AG04450 (cell line): Measurements from ENCODE around the gene UNC13A. TPM values are rescaled to one million over a fixed set of nuclear protein-coding genes. Genes with fewer than 3 reads are reported as not detected.

Source experiments
- CTCF ChIA-PET: fragments of 300-600, 350-600 bp; formaldehyde crosslinking; extraction: SDS; loops from one replicate; lab custom pipeline; 2022; ENCODE audit warnings: antibody characterized with exemption, inconsistent platforms; lab: Charles Lee
- POLR2A ChIA-PET: fragments of 350-600 bp; formaldehyde crosslinking; extraction: SDS; loops from one replicate; lab custom pipeline; 2021; ENCODE audit warnings: antibody characterized with exemption, inconsistent platforms; lab: Yijun Ruan, JAX
- DNase-seq: peaks from one replicate; pipeline ENCODE4 v3.0.0-alpha.2; 2011; ENCODE audit warnings: low read depth, low spot score
- H3K27ac ChIP-seq: one replicate; pipeline ENCODE4 v1.5.1; 2012; ENCODE audit warnings: low read depth, low read length, control low read depth
- H3K27me3 ChIP-seq: one replicate; pipeline ENCODE4 v1.6.0; 2012; ENCODE audit warnings: low read length; ENCODE audit not compliant: control insufficient read depth, insufficient read depth
- H3K4me3 ChIP-seq: 2 replicates; pipeline ENCODE4 v1.5.1; 2011; ENCODE audit warnings: mild to moderate bottlenecking, low read depth, low read length, control low read depth
- H3K9me3 ChIP-seq: 2 replicates; pipeline ENCODE4 v1.5.1; 2012; ENCODE audit warnings: low read length; ENCODE audit not compliant: control insufficient read depth, insufficient read depth
- polyA plus RNA-seq: library from polyadenylated mRNA; depleted of rRNA; stranded (reverse); fragments of >200 nt; gene quantifications from 2 replicates; pipeline ENCODE4 v1.2.3, GENCODE V29; 2011
- TF ChIP-seq, protein P1 (sequence below): IDR thresholded peaks from 2 replicates; pipeline ENCODE4 v1.5.1; 2011; ENCODE audit warnings: low read depth, low read length, control low read depth, inconsistent platforms

UNC13A gene
- polyA plus RNA-seq, 1 experiment, result 0.04 TPM

- no peak overlapping the region for H3K4me3 ChIP-seq
- POLR2A ChIA-PET, result no interaction called here
- CTCF ChIA-PET, result no interaction called here
- H3K27ac ChIP-seq, result no peak overlapping the region
- peaks cover 20% of the 10 kb centered on the region for H3K27me3 ChIP-seq
- DNase-seq, result no peak
- no peaks in the 10 kb centered on the region; the same call in 1 of the 2 replicates for H3K9me3 ChIP-seq
- TF ChIP-seq, protein P1, sequence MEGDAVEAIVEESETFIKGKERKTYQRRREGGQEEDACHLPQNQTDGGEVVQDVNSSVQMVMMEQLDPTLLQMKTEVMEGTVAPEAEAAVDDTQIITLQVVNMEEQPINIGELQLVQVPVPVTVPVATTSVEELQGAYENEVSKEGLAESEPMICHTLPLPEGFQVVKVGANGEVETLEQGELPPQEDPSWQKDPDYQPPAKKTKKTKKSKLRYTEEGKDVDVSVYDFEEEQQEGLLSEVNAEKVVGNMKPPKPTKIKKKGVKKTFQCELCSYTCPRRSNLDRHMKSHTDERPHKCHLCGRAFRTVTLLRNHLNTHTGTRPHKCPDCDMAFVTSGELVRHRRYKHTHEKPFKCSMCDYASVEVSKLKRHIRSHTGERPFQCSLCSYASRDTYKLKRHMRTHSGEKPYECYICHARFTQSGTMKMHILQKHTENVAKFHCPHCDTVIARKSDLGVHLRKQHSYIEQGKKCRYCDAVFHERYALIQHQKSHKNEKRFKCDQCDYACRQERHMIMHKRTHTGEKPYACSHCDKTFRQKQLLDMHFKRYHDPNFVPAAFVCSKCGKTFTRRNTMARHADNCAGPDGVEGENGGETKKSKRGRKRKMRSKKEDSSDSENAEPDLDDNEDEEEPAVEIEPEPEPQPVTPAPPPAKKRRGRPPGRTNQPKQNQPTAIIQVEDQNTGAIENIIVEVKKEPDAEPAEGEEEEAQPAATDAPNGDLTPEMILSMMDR, result no peak
Measured at GRCh38 chr19:17685451-17686022, 2.6 kb downstream of the UNC13A start.

- no peak for DNase-seq
- Histone ChIP-seq H3K4me3 (no peak overlapping the region), H3K27ac (no peak overlapping the region), H3K9me3 (no peaks in the 10 kb centered on the region; the same call in 1 of the 2 replicates), H3K27me3 (peaks cover 24% of the 10 kb centered on the region)
- CTCF ChIA-PET, result no interaction called here
- POLR2A ChIA-PET, result no interaction called here
- TF ChIP-seq, protein P1, result no peak
Measured at GRCh38 chr19:17684256-17684655, 3.9 kb downstream of the UNC13A start.

GRCh38 chr19:17683078-17683477, 5.1 kb downstream of the UNC13A start:
- Histone ChIP-seq H3K9me3 (no peaks in the 10 kb centered on the region; the same call in 1 of the 2 replicates), H3K27me3 (peaks cover 20% of the 10 kb centered on the region), H3K27ac (no peak overlapping the region), H3K4me3 (no peak overlapping the region)
- POLR2A ChIA-PET, result no interaction called here
- TF ChIP-seq, protein P1, result no peak
- CTCF ChIA-PET, result no interaction called here
- DNase-seq, result no peak

GRCh38 chr19:17682273-17682672, 5.9 kb downstream of the UNC13A start:
- TF ChIP-seq, protein P1, result no peak
- Histone ChIP-seq H3K9me3 (no peaks in the 10 kb centered on the region; the same call in 1 of the 2 replicates), H3K27me3 (peaks cover 11% of the 10 kb centered on the region), H3K27ac (no peak overlapping the region), H3K4me3 (no peak overlapping the region)
- CTCF ChIA-PET, result interaction anchor here (0.7 kb wide), 1 partner anchor 44 kb away, joined by 6 read pairs; no protein-coding TSS in a partner anchor
- POLR2A ChIA-PET, result no interaction called here
- DNase-seq, result no peak

- CTCF ChIA-PET, result interaction anchor here (0.7 kb wide), 1 partner anchor 44 kb away, joined by 6 read pairs; no protein-coding TSS in a partner anchor
- H3K27me3 ChIP-seq, result peaks cover 11% of the 10 kb centered on the region
- H3K4me3 ChIP-seq, result no peak overlapping the region
- H3K9me3 ChIP-seq, result no peaks in the 10 kb centered on the region; the same call in 1 of the 2 replicates
- no peak overlapping the region for H3K27ac ChIP-seq
- POLR2A ChIA-PET, result no interaction called here
- DNase-seq, result peak; percentile 6
- TF ChIP-seq, protein P1, result no peak
Measured at GRCh38 chr19:17681505-17682125, 6.5 kb downstream of the UNC13A start.
